D721Med (cell line): ENCODE data around the gene C1RL.

Experiments
- DNase-seq: peaks from one replicate; pipeline ENCODE4 v3.0.0; 2011; ENCODE audit warnings: low spot score; ENCODE audit not compliant: insufficient read length
- FAIRE-seq: peaks from 2 replicates; lab custom pipeline; 2011; peaks lifted over from hg19 to GRCh38; lab: Jason Lieb, UNC
- CTCF ChIP-seq: IDR thresholded peaks from 2 replicates; pipeline ENCODE4 v1.5.1; 2012; ENCODE audit warnings: mild to moderate bottlenecking, control low read depth; ENCODE audit not compliant: insufficient read depth; ENCODE audit errors: missing control alignments

The C1RL gene

GRCh38 chr12:7100239-7100638, 8.8 kb downstream of the C1RL start:
- TF ChIP-seq CTCF: no peak
- FAIRE-seq (no peak), DNase-seq (no peak)

GRCh38 chr12:7099290-7099996, 9.6 kb downstream of the C1RL start:
- no peak for DNase-seq
- FAIRE-seq: no peak
- TF ChIP-seq CTCF: no peak

GRCh38 chr12:7096979-7097378, 12.0 kb downstream of the C1RL start:
- FAIRE-seq: no peak
- TF ChIP-seq CTCF: no peak
- no peak for DNase-seq

- TF ChIP-seq CTCF: no peak
- DNase-seq: no peak
- no peak for FAIRE-seq
These were observed 12.7 kb downstream of the C1RL start for GRCh38 chr12:7096006-7096932.

- no peak for TF ChIP-seq CTCF
- DNase-seq (no peak), FAIRE-seq (no peak)
These were observed 15.1 kb downstream of the C1RL start for GRCh38 chr12:7093892-7094291.

- no peak for FAIRE-seq
- no peak for TF ChIP-seq CTCF
- no peak for DNase-seq
These were observed 15.5 kb downstream of the C1RL start for GRCh38 chr12:7093486-7093885.

- TF ChIP-seq CTCF: no peak
- DNase-seq: no peak
- no peak for FAIRE-seq
These were observed 16.0 kb downstream of the C1RL start for GRCh38 chr12:7092986-7093460.
